IMR-90 (cell line): ENCODE data around the gene HECTD1. TPM values are rescaled to one million over a fixed set of nuclear protein-coding genes. Genes with fewer than 3 reads are reported as not detected.

Source experiments
- ATAC-seq: fragments of 200-7000 bp; cut with Tn5 transposase; 2 replicates; pipeline ENCODE4 v1.9.1; 2020; ENCODE audit warnings: low read depth, mild to moderate bottlenecking, moderate library complexity
- BruUV-seq: library from RNA; stranded (reverse); fragments of 400-500 nt; replicated peaks from 2 replicates; lab custom pipeline; 2021; lab: Mats Ljungman, UMichigan
- CTCF ChIA-PET: fragments of 300-600 bp; formaldehyde crosslinking; extraction: SDS; loops from one replicate; lab custom pipeline; 2021; ENCODE audit warnings: antibody characterized with exemption; lab: Yijun Ruan, JAX
- POLR2A ChIA-PET: fragments of 300-600 bp; sonication (Branson Sonifier 250); formaldehyde crosslinking; loops from one replicate; lab custom pipeline; 2022; ENCODE audit warnings: antibody characterized with exemption; ENCODE audit not compliant: unreplicated experiment; lab: Charles Lee
- DNase-seq: peaks from one replicate; pipeline ENCODE4 v3.0.0; 2013
- H2AFZ ChIP-seq: replicated peaks from 2 replicates; pipeline ENCODE3; 2013; ENCODE audit warnings: low read length, mild to moderate bottlenecking; ENCODE audit not compliant: poor library complexity
- H2AK5ac ChIP-seq: 2 replicates; pipeline ENCODE4 v1.6.1; 2013; ENCODE audit warnings: low read depth, low read length, inconsistent platforms
- H2AK9ac ChIP-seq: replicated peaks from 2 replicates; pipeline ENCODE3; 2013; ENCODE audit warnings: mild to moderate bottlenecking, low read depth, low read length, moderate library complexity; ENCODE audit not compliant: poor library complexity
- H2BK120ac ChIP-seq: 2 replicates; pipeline ENCODE4 v1.6.1; 2013; ENCODE audit warnings: low read depth, low read length, inconsistent platforms
- H2BK15ac ChIP-seq: 3 replicates; pipeline ENCODE4 v1.6.1; 2013; ENCODE audit warnings: low read depth, low read length, inconsistent platforms
- H2BK20ac ChIP-seq: 2 replicates; pipeline ENCODE4 v1.6.1; 2013; ENCODE audit warnings: low read depth, mild to moderate bottlenecking, inconsistent platforms, low read length, moderate library complexity
- H2BK5ac ChIP-seq: 2 replicates; pipeline ENCODE4 v1.6.1; 2013; ENCODE audit warnings: mild to moderate bottlenecking, low read depth, low read length, inconsistent platforms; ENCODE audit not compliant: poor library complexity, severe bottlenecking
- H3K14ac ChIP-seq: replicated peaks from 2 replicates; pipeline ENCODE4 v1.6.1; 2013; ENCODE audit warnings: low read depth, low read length, inconsistent platforms
- H3K18ac ChIP-seq: 2 replicates; pipeline ENCODE4 v1.6.1; 2013; ENCODE audit warnings: low read depth, low read length, control low read depth
- H3K23ac ChIP-seq: 2 replicates; pipeline ENCODE4 v1.6.1; 2013; ENCODE audit warnings: low read depth, low read length, inconsistent platforms
- H3K27ac ChIP-seq: 2 replicates; pipeline ENCODE4 v1.5.1; 2013; ENCODE audit warnings: mild to moderate bottlenecking, control low read depth, low read length; ENCODE audit not compliant: insufficient read depth
- H3K27me3 ChIP-seq: 2 replicates; pipeline ENCODE4 v1.6.1; 2013; ENCODE audit warnings: low read length; ENCODE audit not compliant: control insufficient read depth, insufficient read depth
- H3K36me3 ChIP-seq: 2 replicates; pipeline ENCODE4 v1.6.1; 2013; ENCODE audit warnings: low read length, mixed read lengths; ENCODE audit not compliant: control insufficient read depth, insufficient read depth
- H3K4ac ChIP-seq: 2 replicates; pipeline ENCODE4 v1.6.1; 2013; ENCODE audit warnings: low read depth, low read length, inconsistent platforms
- H3K4me1 ChIP-seq: 2 replicates; pipeline ENCODE4 v1.6.1; 2013; ENCODE audit warnings: low read length, mixed read lengths; ENCODE audit not compliant: control insufficient read depth, insufficient read depth
- H3K4me2 ChIP-seq: 2 replicates; pipeline ENCODE4 v1.6.1; 2013; ENCODE audit warnings: low read depth, mild to moderate bottlenecking, control low read depth, low read length, moderate library complexity
- H3K4me3 ChIP-seq: 2 replicates; pipeline ENCODE4 v1.5.1; 2013; ENCODE audit warnings: low read depth, mild to moderate bottlenecking, control low read depth, low read length, moderate library complexity; ENCODE audit not compliant: insufficient read depth
- H3K56ac ChIP-seq: 2 replicates; pipeline ENCODE4 v1.6.1; 2013; ENCODE audit warnings: low read length, inconsistent platforms; ENCODE audit not compliant: insufficient read depth; ENCODE audit errors: extremely low read depth
- H3K79me1 ChIP-seq, 2 experiments: 2 replicates each; pipeline ENCODE4 v1.6.1; 2013; ENCODE audit warnings: low read length in 2 of 2, inconsistent platforms in 1 of 2, low read depth in 1 of 2
- H3K9ac ChIP-seq: 2 replicates; pipeline ENCODE4 v1.6.1; 2013; ENCODE audit warnings: low read depth, low read length, control low read depth
- H3K9me1 ChIP-seq: 2 replicates; pipeline ENCODE4 v1.6.1; 2013; ENCODE audit warnings: low read length, inconsistent platforms; ENCODE audit not compliant: insufficient read depth
- H3K9me3 ChIP-seq: 2 replicates; pipeline ENCODE4 v1.6.1; 2013; ENCODE audit warnings: low read length; ENCODE audit not compliant: control insufficient read depth, insufficient read depth
- H4K20me1 ChIP-seq: 2 replicates; pipeline ENCODE4 v1.6.1; 2013; ENCODE audit warnings: low read length, inconsistent platforms; ENCODE audit not compliant: insufficient read depth
- H4K5ac ChIP-seq: 2 replicates; pipeline ENCODE4 v1.6.1; 2013; ENCODE audit warnings: mild to moderate bottlenecking, low read depth, low read length, control low read depth
- H4K8ac ChIP-seq, 2 experiments: 2 replicates each; pipeline ENCODE4 v1.6.1; 2013; ENCODE audit warnings: low read depth in 2 of 2, low read length in 2 of 2, control low read depth in 1 of 2, inconsistent platforms in 1 of 2
- H4K91ac ChIP-seq: 2 replicates; pipeline ENCODE4 v1.6.1; 2013; ENCODE audit warnings: low read depth, low read length, inconsistent platforms; ENCODE audit not compliant: insufficient read depth
- BHLHE40 ChIP-seq: fragments of 150-350 bp; IDR thresholded peaks from 2 replicates; pipeline ENCODE4 v1.6.1; 2016; ENCODE audit warnings: mild to moderate bottlenecking, low read depth, low read length
- CEBPB ChIP-seq: IDR thresholded peaks from 2 replicates; pipeline ENCODE4 v1.6.1; 2012; ENCODE audit warnings: low read depth, low read length, improper control_type of control experiment
- CHD1 ChIP-seq: IDR thresholded peaks from 2 replicates; pipeline ENCODE4 v1.6.1; 2012; ENCODE audit warnings: low read depth, low read length, improper control_type of control experiment
- FOS ChIP-seq: fragments of 150-350 bp; IDR thresholded peaks from 2 replicates; pipeline ENCODE4 v1.6.1; 2016; ENCODE audit warnings: low read depth, low read length
- MAFK ChIP-seq: IDR thresholded peaks from 2 replicates; pipeline ENCODE4 v1.6.1; 2012; ENCODE audit warnings: low read depth, low read length, improper control_type of control experiment
- MAZ ChIP-seq: IDR thresholded peaks from 2 replicates; pipeline ENCODE4 v1.6.1; 2012; ENCODE audit warnings: low read depth, mild to moderate bottlenecking, low read length, improper control_type of control experiment, moderate library complexity, borderline replicate concordance
- MXI1 ChIP-seq: IDR thresholded peaks from 2 replicates; pipeline ENCODE4 v1.6.1; 2012; ENCODE audit warnings: low read depth, mild to moderate bottlenecking, low read length, moderate library complexity, borderline replicate concordance
- NFE2L2 ChIP-seq: fragments of 150-350 bp; IDR thresholded peaks from 2 replicates; pipeline ENCODE4 v1.6.1; 2016; ENCODE audit warnings: low read depth, mild to moderate bottlenecking, low read length
- POLR2A ChIP-seq: IDR thresholded peaks from 2 replicates; pipeline ENCODE4 v1.6.1; 2012; ENCODE audit warnings: mild to moderate bottlenecking, low read depth, low read length
- RAD21 ChIP-seq: IDR thresholded peaks from 2 replicates; pipeline ENCODE4 v1.6.1; 2012; ENCODE audit warnings: low read length, improper control_type of control experiment
- RCOR1 ChIP-seq: IDR thresholded peaks from 2 replicates; pipeline ENCODE4 v1.6.1; 2012; ENCODE audit warnings: mild to moderate bottlenecking, low read length, improper control_type of control experiment; ENCODE audit not compliant: insufficient replicate concordance
- RFX5 ChIP-seq: IDR thresholded peaks from 2 replicates; pipeline ENCODE4 v1.8.0; 2012; ENCODE audit warnings: low read depth, mild to moderate bottlenecking, low read length, moderate library complexity
- SMC3 ChIP-seq: fragments of 150-350 bp; IDR thresholded peaks from 2 replicates; pipeline ENCODE4 v1.6.1; 2016; ENCODE audit warnings: low read depth, mild to moderate bottlenecking, antibody characterized with exemption, low read length, moderate library complexity
- USF2 ChIP-seq: fragments of 150-350 bp; IDR thresholded peaks from 2 replicates; pipeline ENCODE4 v1.6.1; 2017; ENCODE audit warnings: mild to moderate bottlenecking, antibody characterized with exemption, low read length, low read depth
- WGBS, 2 experiments: methylation state at CpG; one replicate each; pipeline versions ENCODE4 v1.1.5 to v1.1.7; 2013; ENCODE audit warnings: missing lambda C conversion rate in 2 of 2; ENCODE audit not compliant: insufficient read length in 1 of 2; ENCODE audit errors: extremely low coverage in 2 of 2; 5-methylcytosine and 5-hydroxymethylcytosine counted together
- dilution Hi-C: fragments of 300-500 bp; cut with HindIII; formaldehyde crosslinking; loops from one replicate; pipeline ENCODE4 v1.14.3; 2018; ENCODE audit warnings: low sequenced_read_pairs; ENCODE audit not compliant: unreplicated experiment
- in situ Hi-C: fragments of 300-500 bp; cut with MboI; formaldehyde crosslinking; loops from 3 replicates; pipeline ENCODE4 v1.14.3; 2019; ENCODE audit warnings: low sequenced_read_pairs, inconsistent platforms, mixed read lengths
- intact Hi-C: fragments of 100-400 bp; cut with micrococcal nuclease; formaldehyde crosslinking; loops from 2 replicates; pipeline ENCODE4 v1.10.0; 2022
- polyA plus RNA-seq, 3 experiments: library from polyadenylated mRNA; depleted of rRNA; stranded (reverse); fragments of >200 nt; gene quantifications; 2 replicates each; pipeline ENCODE4 v1.2.3, GENCODE V29; 2012; ENCODE audit warnings: low replicate concordance in 1 of 3
- total RNA-seq: library from RNA; depleted of rRNA; stranded (reverse); fragments of >200 nt; gene quantifications from 2 replicates; pipeline ENCODE4 v1.2.3, GENCODE V29; 2012
- TF ChIP-seq, protein P1 (sequence below): fragments of 150-350 bp; IDR thresholded peaks from 2 replicates; pipeline ENCODE4 v1.6.1; 2016; ENCODE audit warnings: low read depth, mild to moderate bottlenecking, low read length, moderate library complexity, borderline replicate concordance
- TF ChIP-seq, protein P2 (sequence below): conservative IDR thresholded peaks from 2 replicates; pipeline ENCODE4 v1.5.1; 2012; ENCODE audit warnings: mild to moderate bottlenecking, low read depth, low read length, improper control_type of control experiment

Gene HECTD1
- total and polyA plus RNA-seq, 2 of the 4 experiments (the other 2 are of a cell fraction), result 48.5 to 228 TPM

GRCh38 chr14:31172084-31172483 is 35.5 kb downstream of the HECTD1 start:
- TF ChIP-seq, protein P1, sequence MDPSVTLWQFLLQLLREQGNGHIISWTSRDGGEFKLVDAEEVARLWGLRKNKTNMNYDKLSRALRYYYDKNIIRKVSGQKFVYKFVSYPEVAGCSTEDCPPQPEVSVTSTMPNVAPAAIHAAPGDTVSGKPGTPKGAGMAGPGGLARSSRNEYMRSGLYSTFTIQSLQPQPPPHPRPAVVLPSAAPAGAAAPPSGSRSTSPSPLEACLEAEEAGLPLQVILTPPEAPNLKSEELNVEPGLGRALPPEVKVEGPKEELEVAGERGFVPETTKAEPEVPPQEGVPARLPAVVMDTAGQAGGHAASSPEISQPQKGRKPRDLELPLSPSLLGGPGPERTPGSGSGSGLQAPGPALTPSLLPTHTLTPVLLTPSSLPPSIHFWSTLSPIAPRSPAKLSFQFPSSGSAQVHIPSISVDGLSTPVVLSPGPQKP, result no peak
- no peak for TF ChIP-seq MAFK
- TF ChIP-seq NFE2L2, result no peak
- no peak for TF ChIP-seq MXI1
- no peak for TF ChIP-seq USF2
- TF ChIP-seq, protein P2, sequence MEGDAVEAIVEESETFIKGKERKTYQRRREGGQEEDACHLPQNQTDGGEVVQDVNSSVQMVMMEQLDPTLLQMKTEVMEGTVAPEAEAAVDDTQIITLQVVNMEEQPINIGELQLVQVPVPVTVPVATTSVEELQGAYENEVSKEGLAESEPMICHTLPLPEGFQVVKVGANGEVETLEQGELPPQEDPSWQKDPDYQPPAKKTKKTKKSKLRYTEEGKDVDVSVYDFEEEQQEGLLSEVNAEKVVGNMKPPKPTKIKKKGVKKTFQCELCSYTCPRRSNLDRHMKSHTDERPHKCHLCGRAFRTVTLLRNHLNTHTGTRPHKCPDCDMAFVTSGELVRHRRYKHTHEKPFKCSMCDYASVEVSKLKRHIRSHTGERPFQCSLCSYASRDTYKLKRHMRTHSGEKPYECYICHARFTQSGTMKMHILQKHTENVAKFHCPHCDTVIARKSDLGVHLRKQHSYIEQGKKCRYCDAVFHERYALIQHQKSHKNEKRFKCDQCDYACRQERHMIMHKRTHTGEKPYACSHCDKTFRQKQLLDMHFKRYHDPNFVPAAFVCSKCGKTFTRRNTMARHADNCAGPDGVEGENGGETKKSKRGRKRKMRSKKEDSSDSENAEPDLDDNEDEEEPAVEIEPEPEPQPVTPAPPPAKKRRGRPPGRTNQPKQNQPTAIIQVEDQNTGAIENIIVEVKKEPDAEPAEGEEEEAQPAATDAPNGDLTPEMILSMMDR, result no peak
- no peak for TF ChIP-seq SMC3
- TF ChIP-seq RAD21, result no peak
- TF ChIP-seq POLR2A, result no peak
- no peak for TF ChIP-seq CHD1
- no peak for TF ChIP-seq FOS
- TF ChIP-seq RFX5, result no peak
- TF ChIP-seq RCOR1, result no peak
- TF ChIP-seq CEBPB, result no peak
- no peak for TF ChIP-seq BHLHE40
- no peak for TF ChIP-seq MAZ
- Histone ChIP-seq H2AK5ac (no peak overlapping the region), H3K27ac (peak overlapping the region; percentile 61; the same call in 1 of the 2 replicates), H2BK15ac (no peak overlapping the region), H3K23ac (no peak overlapping the region), H4K20me1 (peaks cover 7% of the 10 kb centered on the region), H2AK9ac (no peak overlapping the region), H3K4me2 (no peak overlapping the region), H3K4ac (no peak overlapping the region), H3K9me3 (no peaks in the 10 kb centered on the region), H4K91ac (no peak overlapping the region), H3K4me3 (no peak overlapping the region), H4K8ac (no peak overlapping the region), H3K14ac (no peak overlapping the region), H2AFZ (no peak overlapping the region), H3K56ac (no peak overlapping the region), H3K18ac (0 out of 2 replicates have a peak overlapping the region, but pooled peaks have one; percentile 59), H4K5ac (no peak overlapping the region), H3K27me3 (no peaks in the 10 kb centered on the region), H3K9me1 (peaks cover 7% of the 10 kb centered on the region), H3K4me1 (peaks cover 6% of the 10 kb centered on the region), H3K36me3 (peaks cover 37% of the 10 kb centered on the region), H2BK20ac (no peak overlapping the region), H2BK120ac (no peak overlapping the region; the same call in 1 of the 2 replicates), H3K79me1 (peaks cover 23 to 47% of the 10 kb centered on the region in 2 experiments), H2BK5ac (peak overlapping the region; percentile 54), H3K9ac (no peak overlapping the region)
- ChIA-PET POLR2A (no interaction called here), CTCF (no interaction called here)
- intact Hi-C loops, result no loop called here
- ATAC-seq (peak; percentile 83), DNase-seq (peak; percentile 61)
- dilution Hi-C loops, result no loop called here
- no TSS peak for BruUV-seq
- WGBS, 2 experiments, result no CpG with 5 or more reads among the region's 6 CpGs
- in situ Hi-C loops, result no loop called here
